Kasumi-1 (cell line): Measurements from ENCODE around the gene EYS.

ENCODE experiments used
- DNase-seq, 2 experiments: peaks; one replicate each; lab custom pipeline; 2025; lab: John Stamatoyannopoulos, UW

EYS gene

DNA sequence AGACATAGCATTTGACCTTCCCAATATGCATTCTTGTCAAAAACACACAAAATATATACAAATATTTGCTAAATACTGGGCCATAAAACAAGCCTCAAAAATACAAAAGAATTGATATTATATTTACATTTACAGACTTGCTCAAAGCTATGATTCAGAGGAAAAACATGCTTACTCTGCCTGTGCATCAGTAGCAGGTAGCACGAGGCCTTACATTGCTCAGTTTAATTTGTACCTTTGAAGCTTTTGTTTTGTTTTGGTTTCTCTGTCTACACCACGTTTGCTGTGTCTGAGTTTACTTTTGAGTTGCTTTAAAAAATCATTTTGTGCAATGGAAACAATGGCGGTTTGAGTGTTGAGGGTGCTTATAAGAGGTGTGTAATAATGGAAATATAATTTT is 1972.1 kb downstream of the EYS start:
- DNase-seq, result no peak

DNA sequence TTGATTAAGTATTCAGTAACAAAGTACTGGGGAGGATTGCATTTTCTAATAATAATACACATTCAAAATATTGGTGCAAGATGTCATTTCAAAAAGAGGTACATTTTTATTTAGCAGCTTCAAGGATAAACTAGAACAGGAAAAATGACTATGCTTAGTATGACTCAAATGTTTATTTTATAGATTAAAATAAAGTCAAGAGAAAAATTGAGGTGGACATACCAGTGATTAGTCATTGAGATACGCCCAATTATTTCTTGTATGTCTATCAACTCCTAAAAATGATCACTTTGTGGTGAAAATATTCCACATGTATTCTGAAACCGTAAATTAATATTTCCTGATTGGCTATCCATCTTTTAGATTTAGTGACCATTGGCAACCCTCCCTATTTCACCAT is 1974.7 kb downstream of the EYS start:
- DNase-seq, result no peak

DNA sequence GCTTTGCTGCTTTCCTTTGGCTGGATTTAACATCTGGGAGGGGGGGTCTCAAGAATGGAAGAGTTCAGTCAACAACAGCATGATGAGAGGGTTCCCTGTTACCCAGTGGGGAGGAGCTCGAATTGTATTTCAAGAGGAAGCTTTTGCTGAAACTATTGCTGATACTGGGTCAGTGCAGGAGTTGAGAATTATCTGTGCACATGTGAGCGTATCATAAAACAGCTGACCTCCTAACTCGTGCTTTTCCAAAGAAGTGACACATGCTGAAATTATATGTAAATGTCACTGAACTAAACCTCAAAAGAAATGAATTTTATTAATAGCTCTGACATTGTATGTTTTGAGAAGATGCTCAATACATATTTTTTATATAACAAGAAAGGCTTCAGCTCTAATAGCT is 1975.1 kb downstream of the EYS start:
- DNase-seq, result no peak

DNA sequence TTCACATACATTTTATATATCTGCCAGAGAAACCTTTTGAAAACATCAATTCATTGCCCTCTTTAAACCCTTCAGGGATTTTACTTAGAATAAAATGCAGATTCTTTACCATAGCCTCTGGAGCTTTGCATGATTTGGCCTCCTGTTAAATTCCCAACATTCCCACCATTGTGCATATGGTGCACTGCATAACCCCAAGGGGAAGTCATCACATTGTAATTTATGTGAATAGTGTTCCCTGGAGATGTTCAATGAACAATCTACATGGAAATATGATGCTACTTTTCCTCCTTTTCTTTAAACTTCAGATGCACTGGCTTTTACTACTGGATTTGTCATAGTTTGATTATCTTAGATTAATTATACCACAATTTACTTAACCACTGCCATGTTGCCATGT is 1976.7 kb downstream of the EYS start:
- DNase-seq, result no peak

DNA sequence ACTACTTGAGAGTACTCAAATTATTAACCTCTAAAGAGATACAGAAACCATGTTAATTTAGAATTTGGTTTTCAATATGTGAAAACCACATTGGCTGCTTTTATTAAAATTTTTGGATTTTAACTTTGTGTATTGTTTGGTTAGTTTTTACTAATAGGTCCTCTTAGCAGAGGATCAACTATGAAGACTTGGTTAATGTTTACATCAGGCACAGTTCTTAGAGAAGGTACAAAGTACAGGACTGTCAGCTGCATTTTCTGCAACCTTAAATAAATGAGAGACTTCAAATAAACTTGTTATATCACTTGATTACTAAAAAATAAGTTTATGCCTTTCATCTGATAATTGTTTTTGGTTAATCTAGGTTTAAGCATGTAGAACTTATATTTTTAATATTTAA is 1982.3 kb downstream of the EYS start:
- no peak for DNase-seq

DNA sequence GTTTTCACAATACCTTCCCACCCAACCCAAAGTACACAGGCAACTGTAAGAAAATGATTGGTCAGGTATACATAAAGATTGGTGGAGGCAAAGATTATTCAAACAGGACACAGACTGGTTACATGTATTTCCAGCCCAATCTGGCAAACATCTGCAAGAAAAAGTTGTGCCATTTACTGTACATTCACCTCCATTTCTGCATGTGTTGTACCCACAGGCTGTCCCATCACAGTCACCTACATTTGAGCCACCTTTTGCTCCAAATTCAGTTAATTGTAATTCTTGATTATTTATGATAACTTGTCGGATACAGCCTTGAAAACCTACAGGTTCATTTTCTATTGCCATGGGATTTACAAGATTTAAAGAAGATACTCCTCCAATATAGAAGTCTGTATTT is 1985.8 kb downstream of the EYS start:
- no peak for DNase-seq

DNA sequence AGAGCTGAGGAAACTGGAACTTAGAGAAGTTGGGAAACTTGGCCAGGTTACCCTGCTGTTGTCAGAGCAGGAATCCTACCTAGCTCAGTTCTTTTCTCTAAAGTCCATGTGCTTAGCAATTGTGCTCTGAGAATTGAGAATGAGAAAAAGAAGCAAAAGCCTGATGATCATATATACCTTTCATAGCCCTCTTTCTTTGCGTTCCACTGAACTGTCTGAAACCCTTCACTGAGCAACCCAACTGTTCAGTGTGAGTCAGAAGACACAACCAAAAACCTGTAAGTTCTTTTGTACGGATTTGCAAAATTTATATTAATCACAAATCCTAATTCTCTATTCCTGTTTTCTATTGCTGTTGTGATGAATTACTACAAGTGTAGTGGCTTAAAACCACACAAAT is 1990.9 kb downstream of the EYS start:
- DNase-seq, result no peak

DNA sequence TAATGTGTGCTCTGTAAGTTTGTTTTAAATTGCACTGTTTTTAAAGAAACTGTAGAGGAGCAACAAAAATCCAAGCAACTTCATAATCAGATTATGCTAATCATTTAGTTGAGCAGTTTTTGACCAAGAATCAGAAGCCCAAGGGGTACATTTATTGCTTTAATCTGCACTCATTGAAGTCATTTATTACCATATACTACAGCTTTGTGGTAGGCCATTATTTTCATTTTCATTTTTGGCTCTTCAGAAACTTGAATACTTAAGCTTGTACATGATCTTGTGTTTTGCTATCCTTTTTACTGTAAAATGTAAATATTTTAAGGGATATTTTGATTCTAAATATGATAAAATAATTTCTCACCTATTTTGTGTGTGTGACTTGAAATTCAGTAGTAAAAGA is 1992.9 kb downstream of the EYS start:
- DNase-seq, result no peak

DNA sequence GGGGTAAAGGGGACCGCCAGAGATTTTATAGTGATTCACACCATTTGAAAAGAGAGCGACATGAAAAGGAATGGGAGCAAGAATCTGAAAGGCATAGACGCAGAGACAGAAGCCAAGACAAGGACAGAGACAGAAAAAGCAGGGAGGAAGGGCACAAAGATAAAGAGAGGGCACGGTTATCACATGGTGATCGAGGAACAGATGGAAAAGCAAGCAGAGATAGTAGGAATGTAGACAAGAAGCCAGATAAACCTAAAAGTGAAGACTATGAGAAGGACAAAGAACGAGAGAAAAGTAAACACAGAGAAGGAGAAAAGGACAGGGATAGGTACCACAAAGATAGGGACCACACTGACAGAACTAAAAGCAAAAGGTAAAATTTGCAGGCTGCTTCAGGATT is 1993.7 kb downstream of the EYS start:
- DNase-seq, result no peak

DNA sequence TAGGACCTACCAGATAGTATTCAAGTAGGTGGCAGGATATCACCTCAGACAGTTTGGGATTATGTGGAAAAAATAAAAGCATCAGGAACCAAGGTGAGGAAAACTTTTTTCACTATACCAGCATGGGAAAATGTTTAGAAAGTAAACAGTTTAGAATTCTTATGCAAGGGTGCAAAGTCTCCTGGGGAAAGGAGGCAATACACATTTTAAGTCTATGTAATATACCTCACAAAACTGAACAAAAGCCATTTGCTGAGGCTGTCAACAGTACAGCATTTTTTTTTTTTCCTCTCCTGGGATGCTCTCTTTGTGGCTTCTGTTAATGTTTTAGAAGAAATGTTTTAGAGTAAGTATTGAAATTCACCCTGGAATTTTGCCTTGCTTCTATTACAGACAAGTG is 1997.9 kb downstream of the EYS start:
- no peak for DNase-seq

DNA sequence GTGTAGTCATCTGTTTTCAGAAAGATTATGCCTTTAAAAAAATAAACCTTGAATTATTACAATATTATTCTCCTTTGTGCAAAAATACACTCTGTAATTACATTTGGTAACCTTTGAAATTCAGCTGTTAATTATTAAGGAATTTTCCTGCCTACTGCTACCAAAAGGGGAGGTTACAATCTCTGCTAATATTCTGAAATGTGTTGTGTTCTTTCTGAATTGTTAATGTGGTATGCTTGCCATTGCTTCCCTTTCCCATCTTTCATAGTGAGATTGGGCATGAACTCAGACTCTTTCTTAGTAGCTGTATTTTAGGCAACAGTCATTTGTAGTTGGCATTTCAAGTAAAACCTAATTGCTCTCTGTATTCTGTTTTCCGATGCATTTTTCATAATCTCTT is 1998.4 kb downstream of the EYS start:
- DNase-seq, result no peak

DNA sequence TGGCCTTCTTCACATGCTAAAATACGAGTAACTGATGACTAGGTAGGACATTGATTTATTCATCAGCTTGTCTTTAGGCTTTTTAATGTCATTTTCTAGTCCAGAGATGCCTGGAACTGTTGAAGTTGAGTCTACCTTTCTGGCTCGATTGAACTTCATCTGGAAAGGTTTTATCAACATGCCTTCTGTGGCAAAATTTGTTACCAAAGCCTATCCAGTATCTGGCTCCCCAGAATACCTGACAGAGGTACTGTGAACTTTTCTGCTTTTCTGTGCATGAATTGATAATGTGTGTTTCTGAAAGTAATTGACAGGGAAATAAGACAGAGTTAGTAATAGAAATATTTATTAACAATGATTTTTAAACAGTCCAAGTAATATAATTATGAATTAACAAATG is 2000.4 kb downstream of the EYS start:
- no peak for DNase-seq

DNA sequence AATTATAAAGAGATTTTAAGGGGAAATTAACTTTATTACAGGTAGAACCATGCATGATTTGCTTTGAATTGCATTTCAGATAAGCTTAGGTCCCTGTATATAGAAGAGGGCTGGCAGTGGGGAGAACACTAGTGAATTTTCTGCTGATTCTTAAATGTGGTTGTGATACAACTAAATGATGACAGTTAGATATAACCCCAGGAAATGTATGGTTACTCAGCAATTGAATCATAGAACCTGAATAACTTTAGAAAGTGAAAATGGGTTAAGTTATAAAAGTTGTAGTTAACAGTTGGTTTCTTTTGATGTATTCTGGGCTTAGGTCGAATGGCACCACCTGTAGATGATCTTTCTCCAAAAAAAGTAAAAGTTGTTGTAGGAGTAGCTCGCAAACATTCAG is 2001.3 kb downstream of the EYS start:
- DNase-seq, result no peak

DNA sequence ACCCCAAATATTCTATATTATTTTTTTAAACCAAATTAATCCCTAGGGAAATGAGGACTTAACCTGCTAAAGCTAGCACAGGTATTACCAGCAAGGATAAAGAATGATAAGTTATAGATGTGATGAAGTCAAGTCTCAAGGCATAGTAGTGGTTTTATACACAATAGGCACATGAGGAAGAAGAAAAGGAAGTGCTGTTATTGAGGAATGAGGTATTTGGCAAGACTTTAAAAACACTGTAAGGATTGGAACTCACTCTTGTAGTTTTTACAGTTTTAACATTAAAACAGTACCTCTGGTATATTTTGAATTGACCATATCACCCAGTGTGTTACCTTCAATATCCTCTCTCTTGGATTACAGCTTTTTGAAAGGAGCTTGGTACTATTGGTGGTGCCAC is 2016.8 kb downstream of the EYS start:
- DNase-seq, result peak; percentile 45 to 47

DNA sequence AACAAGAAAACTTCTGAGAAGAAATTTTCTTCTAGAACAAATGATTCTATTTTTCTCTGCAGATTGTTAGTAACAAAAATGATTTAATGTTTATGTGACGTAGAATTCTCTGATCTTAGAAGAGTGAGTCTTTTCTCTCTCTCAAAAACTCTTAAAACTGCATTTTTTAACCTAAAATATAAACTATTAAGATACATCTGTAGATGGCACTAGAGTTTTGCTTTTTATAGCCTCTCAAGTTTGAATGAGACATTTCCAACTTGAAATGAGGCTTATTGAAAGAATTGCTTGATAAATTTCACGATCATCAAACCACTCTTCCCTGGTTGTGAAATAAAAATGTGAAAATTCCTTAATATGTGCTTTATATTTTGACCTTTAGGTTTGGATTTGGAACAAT is 2017.6 kb downstream of the EYS start:
- peak; percentile 7 to 34 for DNase-seq

DNA sequence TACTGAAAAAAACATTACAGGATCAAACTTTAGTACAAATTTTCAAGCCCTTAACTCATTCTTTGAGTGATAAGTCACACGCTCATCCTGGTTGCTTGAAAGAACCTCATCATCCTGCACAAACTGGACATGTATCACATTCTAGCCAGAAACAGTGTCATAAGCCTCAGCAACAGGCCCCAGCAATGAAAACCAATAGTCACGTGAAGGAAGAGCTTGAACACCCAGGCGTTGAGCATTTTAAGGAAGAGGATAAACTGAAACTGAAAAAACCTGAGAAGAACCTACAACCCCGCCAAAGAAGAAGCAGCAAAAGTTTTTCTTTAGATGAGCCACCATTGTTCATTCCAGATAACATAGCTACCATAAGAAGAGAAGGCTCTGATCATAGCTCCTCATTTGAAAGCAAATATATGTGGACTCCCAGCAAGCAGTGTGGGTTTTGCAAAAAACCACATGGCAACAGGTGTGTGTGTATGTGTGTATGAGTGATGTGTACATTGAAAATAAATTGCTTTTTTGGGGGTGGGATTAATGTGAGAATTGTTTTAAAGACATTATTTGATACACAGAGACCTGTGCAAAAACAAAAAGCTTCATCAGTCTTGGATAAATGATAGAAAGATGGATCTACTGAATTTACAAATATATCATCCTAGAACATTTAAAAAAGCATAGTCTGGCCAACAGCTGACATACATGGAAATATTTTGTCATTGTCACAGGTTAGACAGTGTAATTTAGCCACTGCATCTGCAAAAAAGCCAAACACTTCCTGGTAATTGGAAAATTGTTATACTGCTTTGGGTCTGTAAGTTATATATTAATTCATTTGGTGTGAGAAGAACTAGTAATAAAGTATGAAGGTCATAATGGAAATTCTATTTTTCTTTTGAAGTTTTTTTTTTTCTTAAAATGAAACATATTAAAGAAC is 2021.3 kb downstream of the EYS start:
- DNase-seq, result peak; percentile 44 to 61

DNA sequence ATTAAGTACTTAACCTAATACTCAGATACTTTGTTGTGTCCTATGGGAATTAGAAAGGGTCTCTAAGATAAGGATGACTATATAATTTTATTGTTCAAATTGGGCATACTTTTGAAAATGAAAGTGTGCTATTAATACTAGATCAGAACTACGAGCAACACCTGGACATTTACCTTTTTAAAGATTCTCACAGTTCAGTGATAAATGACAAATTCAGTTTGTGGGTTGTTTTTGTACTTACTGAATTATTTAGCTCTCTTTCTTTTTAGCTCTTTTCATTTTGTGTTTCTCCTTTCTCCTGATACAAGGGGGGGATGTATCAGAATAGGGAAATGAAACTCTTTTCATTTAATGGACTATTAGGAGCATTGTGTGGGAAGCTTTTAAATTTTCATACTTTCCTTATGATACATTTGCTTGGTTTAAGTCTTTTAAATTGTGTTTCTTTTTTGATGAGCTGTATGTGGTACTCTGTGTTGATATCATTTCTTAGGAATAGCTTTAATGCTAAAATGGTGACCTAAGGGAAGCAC is 2023.9 kb downstream of the EYS start:
- DNase-seq, result no peak

DNA sequence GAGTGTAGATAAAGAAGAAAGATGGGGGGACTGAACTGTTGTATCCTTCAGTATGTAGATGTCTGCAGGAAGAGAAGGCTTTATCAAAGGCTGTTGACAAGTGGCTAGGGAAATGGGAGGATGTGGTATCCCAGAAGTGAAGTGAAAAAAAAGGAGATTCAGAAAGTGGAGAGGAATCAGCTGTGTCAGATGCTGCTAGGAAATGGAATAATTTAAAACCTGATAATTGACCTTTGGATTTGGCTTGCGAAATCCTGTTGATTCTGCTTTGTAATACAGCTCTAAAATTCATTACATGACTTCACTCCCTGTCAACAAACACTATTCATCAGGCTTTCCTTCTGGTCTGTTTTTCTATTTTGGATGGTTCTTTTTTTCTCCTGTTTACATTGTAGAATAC is 2029.7 kb downstream of the EYS start:
- no peak for DNase-seq

DNA sequence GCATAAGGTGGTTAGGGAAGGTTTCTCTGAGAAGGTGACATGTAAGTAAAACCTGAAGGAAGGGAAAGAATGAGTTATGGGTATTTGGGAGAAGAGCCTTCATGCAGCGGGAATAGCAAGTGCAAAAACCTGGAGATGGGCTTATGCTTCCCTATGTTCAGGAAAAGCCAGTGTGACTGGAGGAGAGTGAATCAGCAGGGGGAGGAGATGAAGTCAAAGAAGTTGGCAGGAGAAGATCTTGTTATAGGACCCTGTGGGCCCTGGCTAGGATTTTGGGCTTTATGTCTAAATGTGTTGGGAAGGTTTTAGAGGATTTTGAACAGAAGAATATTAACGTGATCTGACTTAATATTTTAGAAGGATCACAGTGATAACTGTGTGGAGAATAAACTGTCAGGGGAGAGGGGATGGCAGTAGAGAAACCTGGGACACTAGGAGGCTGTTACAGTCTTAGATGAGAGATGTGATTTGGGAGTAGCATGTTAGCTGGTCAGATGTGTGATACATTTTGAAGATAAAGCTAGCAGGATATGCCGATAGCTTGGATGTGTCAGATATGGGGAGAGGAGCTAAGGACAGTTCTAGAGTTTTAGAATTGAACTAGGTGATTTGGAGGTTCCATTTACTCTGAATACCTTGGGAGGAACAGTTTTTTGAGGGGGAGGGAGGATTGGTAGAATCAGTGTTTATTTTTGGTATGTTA is 2030.5 kb downstream of the EYS start:
- no peak for DNase-seq

DNA sequence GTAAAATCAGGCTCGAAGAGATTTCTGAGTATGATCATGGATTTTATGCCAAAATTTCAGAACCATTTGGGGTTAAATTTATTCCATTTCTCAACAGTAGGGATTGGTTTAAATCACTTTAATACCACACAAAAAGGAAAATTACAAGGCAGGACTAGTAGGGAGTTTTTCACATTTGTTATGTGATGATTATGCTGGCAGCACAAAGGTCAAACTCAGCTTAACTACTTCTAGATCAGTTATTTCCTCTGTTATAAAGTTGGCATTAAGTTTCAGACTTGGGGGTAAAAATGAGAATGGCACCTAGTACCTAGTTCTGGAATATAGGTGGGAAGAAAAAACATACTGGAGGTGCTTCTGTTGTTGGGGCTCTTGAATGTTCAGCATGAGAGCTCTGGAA is 2031.9 kb downstream of the EYS start:
- DNase-seq, result no peak

DNA sequence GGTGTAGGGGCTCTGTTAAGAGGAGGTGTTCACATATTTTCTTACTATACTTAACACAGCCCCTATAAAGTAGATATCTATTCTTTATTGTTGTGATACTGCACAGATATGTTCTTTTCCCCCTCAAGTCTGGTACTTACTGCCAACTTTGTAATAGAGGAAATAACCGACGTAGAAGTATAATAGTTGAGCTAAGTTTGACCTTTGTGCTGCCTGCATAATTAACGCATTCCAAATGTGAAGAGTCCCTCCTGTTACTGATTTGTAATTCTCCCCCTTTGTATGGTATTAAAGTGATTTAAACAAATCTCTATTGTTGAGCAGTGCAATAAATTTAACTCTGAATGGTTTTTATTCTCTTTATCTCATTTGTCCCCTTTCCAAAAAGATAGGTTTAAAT is 2032.4 kb downstream of the EYS start:
- no peak for DNase-seq

DNA sequence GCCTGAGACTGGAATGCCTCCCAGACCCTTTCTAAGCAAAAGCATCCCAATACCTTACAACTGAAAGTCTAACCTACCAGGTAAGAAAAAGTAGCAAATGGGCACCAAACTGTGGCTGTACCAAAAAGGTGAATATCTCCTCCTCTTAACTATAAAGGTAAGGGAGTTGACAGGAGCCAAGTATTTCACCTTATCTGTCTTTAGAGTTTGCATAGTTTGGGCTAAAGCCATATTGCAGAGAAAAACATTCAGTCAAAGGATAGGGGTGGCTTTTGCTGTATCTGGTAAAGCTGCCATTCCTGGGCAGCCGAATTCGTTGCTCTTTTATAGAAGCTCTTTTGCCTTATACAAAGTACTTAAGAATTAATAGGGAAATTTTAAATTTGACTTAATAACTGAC is 2033.3 kb downstream of the EYS start:
- no peak for DNase-seq

DNA sequence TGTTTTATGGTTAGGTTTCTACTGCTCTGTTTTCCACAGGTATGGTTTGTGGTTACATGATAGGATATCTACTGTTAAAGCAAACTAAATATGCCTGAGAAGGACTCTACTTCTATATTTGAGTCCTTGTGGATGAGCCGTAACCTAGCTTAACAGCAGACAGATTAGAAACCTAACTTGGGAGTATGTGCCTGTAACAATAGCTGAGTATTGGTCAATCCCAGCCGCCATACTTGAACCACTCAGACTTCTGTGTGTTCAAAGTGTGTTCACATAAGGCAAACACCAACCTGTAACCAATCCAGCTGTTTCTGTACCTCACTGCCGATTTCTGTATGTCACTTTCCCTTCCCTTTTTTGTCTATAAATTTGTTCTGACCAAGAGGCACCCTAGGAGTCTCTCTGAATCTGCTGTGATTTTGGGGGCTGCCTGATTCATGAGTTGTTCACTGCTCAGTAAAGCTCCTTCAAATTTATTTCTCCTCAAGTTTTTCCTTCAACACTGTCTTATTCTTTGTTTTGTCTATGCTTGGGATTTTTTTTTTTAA is 2034.4 kb downstream of the EYS start:
- DNase-seq, result no peak
